HT-29 (cell line): ENCODE results near the gene EDIL3. TPM values are rescaled to one million over a fixed set of nuclear protein-coding genes. Genes with fewer than 3 reads are reported as not detected.
"Not testable (repeated sequence)": the region's sequence is repeated elsewhere in the genome, so short reads cannot be mapped to it uniquely, and the experiment has no call there.

Experiments used
- DNase-seq: peaks from one replicate; pipeline ENCODE4 v3.0.0-alpha.2; 2015; ENCODE audit warnings: low spot score
- total RNA-seq: library from RNA; depleted of rRNA; stranded (reverse); fragments of >200 nt; shearing (Covaris generic); gene quantifications from 2 replicates; pipeline ENCODE4 v1.2.3, GENCODE V29; 2014

EDIL3 gene
- total RNA-seq, 1 experiment from 2014 or later = not detected

DNA sequence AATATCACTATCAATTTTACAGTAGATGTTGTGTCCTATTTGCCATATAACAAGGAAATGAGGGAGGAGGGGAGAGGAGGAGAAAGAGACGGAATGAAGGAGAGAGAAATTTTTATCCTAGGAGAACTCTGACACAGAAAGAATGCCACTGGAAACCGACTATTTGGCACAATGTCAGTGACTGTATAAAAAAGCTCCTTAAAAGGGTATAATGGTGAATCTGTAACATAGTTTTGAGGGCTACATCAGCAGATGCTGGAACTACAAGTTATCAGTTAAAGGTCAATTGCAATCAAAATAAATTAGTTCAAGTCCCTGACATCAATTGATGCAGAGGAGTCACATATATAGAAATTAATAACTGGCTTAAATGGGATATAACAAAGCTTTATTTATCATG, 5.7 kb downstream of the EDIL3 start:
- DNase-seq = no peak

DNA sequence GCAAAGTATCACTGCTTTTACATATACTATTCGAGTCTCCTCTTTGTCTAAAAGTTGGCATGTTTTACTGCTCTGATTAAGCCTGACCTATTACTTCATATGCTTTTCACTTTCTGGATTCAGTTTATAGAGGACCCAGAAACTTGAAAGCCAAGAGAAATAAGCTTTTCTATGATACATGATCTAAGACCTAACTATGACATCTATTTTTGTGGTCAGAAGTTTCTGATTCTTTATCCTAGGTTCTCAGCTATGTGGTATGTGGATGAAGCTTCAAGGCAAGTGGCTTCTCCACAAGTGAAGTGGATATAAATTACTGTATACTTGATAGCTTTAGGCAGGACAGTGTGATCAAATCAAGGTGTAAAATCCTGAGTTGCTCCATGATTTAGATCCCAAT, 6.3 kb downstream of the EDIL3 start:
- DNase-seq = no peak

DNA sequence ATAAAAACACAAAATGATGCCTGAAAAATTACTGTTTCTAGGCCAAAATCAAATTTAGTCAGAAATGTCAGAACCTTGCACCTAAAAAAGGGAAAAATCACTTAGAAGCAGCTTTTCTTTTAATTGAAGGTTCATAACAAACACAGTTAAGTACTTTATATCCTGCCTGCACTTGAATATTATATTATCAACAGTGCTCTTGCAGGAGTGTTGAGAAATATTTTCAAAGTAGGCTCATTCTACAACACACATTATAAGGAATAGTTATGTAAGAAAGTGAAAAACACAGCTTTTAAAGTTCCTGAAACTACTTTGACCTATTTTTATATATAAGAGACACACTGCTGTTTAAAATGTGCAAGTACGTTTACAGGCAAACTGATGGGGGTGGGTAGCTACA, 8.3 kb downstream of the EDIL3 start:
- no peak for DNase-seq

DNA sequence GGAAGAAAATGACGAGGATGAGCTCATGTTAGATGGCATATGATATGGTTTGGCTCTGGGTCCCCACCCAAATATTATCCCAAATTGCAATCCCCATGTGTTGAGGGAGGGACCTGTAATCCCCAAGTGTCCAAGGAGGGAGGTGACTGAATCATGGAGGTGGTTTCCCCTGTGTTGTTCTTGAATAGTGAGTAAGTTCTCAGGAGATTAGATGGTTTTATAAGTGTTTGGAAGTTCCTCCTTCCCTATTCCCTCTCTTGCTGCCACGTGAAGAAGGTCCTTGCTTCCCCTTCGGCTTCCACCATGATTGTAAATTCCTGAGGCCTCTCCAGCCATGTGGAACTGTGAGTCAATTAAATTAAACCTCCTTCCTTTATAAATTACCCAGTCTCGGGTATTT, 10.1 kb downstream of the EDIL3 start:
- no peak for DNase-seq

DNA sequence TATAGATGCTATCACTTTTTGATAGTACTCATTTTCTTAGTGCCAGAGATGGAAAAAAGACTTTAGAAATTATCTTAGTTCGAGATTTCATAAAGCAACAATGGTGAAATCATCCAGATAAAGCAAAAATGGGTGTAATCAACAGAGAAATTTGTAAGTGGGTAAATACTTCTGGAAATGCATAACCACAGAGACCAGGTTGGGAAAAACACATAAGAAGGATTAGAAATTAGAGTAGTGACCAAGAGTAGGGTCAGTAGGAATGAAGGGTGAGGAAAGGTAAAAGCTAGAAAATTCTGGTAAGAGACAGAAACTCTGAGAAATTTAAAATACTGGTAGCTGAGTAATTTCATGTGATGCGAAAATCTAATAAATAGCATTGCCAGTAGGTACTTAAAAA, 11.2 kb downstream of the EDIL3 start:
- DNase-seq = no peak

DNA sequence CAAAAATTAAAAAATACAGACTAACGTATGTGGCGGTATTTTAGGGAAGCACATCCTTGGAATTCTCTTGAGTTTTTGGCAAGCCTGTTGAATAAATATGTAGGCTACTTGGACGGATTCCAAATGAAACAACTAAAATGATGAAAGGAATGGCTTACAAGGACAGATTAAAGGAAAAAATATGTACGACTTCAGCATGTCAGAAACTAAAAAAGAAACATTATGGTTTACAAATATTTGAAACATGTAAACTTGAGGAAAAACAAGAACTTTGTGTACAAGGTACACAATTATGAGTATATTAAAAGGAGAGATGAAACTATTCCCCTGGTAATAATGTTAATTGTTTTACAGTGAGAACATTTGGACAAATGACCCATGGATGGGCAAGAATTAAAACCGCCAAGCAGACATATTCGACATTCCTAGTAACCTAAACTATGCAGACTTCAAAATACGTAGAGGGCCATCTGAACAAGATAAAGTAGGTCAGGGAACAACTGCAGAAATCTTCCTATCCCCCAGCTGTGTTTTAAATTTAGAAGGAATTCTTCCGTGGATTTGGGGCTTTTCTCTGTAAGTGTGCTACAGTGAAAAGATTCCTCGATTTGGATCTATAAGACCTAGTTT, 12.5 kb downstream of the EDIL3 start:
- no peak for DNase-seq

DNA sequence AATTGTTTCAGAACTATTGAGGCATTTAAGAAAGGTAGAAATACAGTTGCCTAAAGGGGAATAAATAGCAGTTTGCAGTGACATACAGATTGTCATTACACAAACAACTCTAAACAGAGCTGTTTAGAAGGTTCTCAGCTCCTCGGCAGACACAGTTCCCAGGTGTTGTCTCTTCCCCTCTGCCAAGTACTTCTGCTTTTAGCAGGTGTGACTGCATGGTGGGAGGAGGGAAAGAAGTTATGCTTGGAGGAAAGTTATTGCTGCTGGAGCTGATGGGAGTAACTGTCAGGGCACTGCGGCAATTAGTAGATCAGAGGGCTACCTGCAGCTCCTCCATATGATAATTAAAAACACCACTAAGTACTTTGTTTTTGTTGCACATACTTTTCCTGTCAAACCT, 14.5 kb downstream of the EDIL3 start:
- no peak for DNase-seq

DNA sequence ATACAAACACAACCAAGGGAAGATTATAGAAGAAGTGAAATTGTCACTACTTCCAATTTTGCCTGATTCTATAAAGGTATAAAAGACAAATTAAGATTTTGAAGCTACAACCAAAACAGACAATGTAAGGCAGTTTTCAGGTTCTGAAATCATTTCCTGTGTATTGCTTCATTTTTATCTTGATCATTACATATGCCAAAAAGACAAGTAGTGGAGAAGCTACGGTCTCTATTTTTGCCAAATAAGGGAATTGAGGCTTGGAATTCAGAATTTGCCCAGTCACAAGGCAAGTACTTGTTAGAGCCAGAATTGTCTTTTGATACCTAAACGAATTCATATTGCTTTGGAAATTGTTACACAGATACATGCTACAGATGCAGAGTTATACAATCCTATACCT, 20.6 kb downstream of the EDIL3 start:
- DNase-seq = no peak

DNA sequence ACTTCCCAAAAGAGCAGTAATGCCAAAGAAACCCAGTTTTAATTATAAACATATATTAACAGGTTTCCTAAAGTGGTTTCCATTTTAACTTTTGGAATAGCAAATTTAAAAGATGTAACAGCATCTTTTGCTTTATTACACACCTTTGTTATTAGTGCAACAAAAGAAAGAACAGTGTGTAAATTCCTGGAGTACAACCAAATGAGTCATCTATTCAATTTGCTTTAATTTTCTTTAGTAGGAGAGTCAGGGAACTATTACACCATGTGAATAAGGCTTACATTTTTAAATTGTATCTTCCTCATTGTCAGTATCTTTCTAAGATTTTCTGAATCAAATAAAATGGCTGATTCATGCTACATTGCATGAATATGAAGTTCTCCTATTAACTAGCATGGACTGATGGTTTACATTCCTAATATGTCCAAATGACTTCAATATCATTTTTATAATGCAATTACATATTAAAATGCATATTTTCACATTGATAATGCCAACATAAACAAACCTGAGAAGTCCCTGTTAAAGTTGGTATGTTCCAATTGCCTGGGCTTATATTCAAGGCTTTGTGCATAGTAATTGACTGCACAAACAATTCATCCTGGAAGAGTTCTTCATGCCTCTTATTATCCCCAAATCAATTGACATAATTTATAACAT, 22.5 kb downstream of the EDIL3 start:
- DNase-seq = no peak

DNA sequence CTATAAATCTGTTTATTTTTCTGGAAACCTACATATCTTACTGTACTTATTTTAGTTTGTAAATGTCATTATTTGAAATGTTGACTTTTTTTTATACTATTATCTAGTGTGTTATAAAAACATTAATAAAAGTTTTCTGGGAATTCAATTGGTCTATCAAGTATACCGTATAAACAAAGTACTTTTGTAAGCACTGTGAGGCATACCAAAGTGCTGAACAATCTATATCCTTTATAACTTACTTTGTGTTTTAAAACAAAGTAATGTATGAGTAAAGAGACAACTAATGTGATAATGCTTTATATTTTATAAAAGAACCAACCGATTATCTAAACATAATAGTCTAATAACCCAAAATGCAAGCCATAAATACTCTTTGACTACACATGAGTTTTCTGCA, 23.1 kb downstream of the EDIL3 start:
- DNase-seq = no peak

DNA sequence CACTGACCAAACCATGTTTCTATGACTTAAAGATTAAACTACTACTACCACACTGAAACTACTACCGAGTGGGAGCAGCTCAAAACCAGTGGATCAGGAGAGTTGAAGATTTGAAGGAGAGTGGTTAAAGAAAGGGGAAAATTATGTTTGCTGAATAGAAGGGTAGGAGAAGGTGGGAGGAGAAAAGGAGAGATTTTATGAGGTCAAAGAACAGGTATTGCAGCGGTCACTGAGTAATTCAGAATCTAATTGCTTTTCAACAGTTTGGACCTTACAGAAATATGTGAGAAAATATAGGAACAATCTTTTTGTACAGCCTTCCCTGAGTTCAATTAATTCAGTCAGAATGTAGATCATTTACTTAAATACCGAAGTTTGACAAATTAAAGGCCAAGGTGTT, 24.6 kb downstream of the EDIL3 start:
- no peak for DNase-seq

DNA sequence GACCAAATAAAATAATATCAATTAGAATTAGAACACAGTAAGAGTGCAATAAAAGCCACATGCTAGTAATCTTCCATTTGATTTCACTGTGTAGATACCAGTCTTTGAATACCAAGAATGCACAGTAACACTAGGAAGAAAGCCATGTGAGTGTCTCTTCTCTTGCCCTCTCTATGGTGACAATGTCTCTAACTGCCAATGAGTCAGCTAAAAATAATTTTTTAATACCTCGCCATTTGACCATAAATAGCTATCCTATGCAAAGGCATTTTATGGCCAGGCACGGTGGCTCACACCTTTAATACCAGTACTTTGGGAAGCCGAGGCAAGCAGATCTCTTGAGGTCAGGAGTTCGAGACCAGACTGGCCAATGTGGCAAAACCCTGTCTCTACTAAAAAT, 30.6 kb downstream of the EDIL3 start:
- no peak for DNase-seq

DNA sequence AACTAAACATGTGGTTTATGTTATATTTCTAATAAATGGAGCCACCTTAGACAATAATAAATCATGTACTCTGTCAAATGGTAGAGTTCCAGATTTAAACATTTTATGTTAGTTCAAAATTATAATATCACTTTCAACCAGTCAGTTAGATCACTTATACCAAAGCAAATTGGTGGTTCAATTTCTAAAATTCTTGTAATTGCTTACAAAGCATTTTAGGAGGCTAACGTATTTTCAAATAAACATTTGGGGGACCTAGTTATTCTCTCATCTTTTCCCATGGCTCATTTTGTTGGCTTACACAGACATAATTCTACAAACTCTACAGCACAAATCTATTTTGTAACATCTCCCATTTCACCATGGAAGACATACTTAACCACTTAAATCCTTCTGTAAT, 39.9 kb downstream of the EDIL3 start:
- DNase-seq = no peak

DNA sequence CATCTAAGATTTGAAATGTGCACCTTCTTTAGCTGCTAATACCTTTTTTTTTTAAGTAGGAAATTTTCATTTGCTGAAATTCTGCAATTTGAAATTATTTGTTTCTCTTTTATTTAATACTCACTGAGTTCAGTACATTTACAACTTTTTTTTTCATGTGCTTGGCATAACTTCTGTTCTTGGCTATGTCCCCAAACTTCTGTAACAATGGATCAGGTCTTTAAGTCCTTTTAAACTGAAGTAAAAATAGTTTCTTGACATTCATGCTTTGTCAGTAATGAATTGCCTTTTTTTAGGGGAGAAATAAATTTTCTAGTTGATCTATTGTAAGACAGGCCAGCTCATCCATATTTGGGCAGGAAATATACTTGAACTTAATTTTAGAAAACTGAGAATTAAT, 41.5 kb downstream of the EDIL3 start:
- no peak for DNase-seq

DNA sequence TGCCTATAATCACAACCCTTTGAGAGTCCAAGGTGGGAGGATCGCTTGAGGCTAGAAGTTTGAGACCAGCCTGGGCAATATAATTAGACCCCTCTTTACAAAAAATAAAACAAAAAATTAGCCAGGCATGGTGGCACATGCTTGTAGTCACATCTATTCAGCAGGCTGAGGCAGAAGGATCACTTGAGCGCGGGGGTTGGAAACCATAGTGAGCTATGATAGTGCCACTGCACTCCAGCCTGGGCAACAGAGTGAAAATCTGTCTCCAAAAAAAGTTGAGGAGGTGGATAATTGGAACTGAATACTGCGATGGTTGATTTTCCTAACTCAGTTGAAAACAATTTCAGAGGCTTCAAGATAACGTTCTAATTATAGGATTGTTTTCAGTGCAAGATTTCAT, 52.6 kb downstream of the EDIL3 start:
- no peak for DNase-seq

DNA sequence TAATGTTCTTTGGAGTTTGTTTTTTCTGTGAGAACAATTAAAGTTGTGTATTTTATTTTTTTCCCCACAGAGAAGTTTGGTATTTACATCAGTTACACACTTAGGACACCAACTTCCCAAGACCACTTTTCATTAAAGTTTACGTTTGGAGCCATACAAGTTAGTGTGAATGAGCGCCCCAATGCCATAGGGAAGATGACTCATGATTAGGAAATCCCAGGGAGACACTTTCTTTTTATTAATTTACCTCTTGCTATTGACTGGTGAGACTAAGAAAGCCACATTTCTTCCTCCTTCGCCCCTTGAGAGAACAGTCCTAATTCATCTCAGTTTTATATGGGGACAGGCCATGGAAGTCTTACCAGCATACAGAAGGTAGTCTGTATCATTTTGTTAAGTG, 57.1 kb downstream of the EDIL3 start:
- no peak for DNase-seq

DNA sequence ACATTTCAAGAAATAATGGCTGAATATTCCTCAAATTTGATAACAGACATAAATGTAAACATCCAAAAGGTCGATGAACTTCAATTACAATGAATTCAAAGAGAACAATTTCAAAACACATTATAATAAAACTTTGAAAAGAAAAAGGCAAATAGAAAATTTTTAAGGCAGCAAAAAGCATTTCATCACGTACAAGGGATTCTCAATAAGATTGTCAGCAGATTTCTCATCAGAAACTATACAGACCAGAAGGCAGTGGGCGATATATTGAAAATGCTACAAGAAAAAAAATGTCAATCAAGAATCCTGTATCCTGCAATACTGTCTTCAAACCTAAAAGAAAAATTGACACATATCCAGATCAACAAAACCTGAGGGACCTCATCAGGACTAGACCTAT, 62.0 kb downstream of the EDIL3 start:
- no peak for DNase-seq

DNA sequence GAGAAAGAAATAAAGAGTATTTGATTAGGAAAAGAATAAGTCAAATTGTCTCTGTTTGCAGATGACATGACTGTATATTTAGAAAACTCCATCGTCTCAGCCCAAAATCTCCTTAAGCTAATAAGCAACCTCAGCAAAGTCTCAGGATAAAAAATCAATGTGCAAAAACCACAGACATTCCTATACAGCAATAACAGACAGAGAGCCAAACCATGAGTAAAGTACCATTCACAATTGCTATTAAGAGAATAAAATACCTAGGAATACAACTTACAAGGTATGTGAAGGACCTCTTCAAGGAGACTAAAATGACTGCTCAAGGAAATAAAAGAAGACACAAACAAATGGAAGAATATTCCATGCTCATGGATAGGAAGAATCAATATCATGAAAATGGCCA, 66.9 kb downstream of the EDIL3 start:
- not testable (repeated sequence) for DNase-seq

DNA sequence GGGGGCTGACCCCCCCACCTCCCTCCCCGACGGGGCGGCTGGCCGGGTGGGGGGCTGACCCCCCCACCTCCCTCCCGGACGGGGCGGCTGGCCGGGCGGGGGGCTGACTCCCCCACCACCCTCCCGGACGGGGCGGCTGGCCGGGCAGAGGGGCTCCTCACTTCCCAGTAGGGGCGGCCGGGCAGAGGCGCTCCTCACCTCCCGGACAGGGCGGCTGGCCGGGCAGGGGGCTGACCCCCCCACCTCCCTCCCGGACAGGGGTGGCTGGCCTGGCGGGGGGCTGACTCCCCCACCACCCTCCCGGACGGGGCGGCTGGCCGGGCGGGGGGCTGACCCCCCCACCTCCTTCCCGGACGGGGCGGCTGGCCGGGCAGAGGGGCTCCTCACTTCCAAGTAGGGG, 72.4 kb downstream of the EDIL3 start:
- not testable (repeated sequence) for DNase-seq

DNA sequence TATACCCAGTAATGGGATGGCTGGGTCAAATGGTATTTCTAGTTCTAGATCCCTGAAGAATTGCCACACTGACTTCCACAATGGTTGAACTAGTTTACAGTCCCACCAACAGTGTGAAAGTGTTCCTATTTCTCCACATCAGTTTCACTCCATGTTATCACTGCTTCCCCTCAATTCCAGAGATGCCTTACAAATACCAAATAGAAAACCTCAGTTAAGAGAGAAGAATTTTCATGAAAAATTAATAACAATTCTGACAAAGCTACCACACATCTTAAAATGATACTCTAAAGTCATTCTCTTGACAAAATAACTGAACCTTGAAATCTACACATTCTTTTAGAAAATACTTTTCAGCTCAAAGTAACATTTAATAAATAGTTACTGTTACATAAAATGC, 74.8 kb downstream of the EDIL3 start:
- DNase-seq = not testable (repeated sequence)

DNA sequence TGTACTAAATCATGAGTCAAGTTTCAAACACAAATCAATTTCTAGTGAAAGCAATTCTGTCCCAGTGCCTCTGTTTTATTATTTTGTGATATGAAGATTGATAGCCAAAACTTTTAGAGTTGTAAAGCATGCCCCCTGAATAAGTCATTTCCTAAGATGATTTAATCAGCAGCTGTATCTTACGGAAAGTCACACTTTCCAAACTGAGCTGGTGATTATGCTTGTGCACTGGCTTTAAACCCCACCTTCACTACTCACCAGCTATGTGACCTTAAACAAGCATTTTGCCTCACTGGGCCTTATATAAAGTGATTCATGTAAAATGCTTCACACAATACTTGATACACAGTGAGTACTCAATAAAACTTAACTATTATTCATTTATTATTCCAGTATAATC, 78.1 kb downstream of the EDIL3 start:
- no peak for DNase-seq

DNA sequence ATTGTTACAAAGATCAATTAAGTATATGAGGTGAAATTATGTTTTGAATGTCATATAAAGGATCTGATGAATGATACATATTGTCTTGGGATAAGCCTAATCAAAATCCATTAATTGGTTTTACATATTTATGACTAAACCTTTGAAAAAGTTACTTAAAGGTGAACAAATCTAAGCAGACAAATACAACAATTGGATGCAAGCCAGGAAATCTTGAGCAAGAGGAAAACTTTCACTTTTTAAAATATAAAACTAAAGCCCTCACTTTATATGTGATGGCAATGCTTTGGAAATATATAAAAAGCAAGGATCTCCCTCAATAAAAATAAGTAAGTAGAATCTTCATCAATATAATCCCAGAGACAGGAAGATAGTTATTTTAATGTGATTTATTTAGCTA, 80.1 kb downstream of the EDIL3 start:
- no peak for DNase-seq

DNA sequence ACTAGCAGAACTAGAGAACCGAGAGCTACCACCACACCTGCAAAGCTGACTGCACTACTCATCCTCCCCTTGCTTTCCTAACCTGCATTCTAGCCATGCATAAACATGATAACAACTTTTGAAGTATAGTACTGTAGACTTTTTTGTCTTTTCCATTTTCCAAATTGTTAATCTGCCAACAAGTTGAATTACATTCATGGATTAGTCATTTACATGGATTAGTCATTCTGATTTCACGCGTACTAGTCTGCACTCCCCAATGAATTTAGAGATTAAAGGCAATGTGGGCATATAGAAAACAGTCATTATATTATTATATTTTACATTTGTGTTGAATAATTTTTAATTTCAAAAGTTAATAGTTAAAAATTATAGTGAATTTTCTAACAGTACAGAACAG, 81.4 kb downstream of the EDIL3 start:
- no peak for DNase-seq

DNA sequence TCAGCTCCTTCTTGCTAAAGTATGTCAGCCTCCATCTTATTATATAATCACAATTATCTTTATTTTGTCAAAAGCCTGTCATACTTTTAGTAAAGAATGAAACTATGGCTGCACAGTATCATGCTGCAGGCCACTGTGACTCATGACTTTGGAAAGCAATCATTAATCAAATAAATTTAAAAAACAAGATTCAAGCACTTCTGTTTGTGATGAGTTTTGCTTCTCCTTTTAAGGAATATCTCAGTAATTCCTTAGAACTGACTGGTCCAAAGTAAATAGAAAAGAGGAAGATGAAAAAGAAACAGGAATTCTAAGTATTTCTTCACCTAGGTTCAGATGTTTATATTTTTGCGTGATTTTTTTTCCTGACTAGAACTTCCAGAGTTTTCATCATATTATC, 83.1 kb downstream of the EDIL3 start:
- DNase-seq = no peak
